ENCODE results near the gene SLC66A1.

Gene SLC66A1

DNA sequence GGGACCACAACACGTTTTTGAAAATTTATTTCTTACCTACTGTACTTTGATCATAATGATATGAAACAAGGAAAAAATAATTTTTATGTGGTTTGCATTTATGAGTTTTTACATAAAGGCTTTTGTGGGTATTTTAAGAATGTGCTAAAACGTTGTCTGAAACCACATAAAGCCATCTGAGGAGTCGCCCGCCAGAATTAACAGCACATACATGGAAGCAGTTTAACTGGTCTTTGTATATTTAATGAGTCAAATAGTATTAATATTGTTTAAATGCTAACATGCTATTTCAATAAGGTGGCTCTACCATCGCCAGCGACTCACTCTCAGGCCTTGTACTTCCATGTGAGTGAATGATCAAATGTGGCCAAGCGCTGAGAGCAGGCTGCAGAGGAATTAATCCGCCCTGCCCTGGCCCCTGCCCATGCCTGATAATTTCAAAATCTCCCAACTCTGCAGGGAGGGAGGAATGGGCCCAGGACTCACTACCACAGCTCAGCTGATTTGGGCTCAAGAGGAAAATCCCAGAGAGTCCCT, 49.6 kb downstream of the SLC66A1 start:
- peak; percentile 17; the same call in 1 of the 2 replicates for TF ChIP-seq EZH2phosphoT487 (IDR thresholded peaks at IDR 0.05; ENCODE audit: borderline replicate concordance)
- TF ChIP-seq, protein P1, sequence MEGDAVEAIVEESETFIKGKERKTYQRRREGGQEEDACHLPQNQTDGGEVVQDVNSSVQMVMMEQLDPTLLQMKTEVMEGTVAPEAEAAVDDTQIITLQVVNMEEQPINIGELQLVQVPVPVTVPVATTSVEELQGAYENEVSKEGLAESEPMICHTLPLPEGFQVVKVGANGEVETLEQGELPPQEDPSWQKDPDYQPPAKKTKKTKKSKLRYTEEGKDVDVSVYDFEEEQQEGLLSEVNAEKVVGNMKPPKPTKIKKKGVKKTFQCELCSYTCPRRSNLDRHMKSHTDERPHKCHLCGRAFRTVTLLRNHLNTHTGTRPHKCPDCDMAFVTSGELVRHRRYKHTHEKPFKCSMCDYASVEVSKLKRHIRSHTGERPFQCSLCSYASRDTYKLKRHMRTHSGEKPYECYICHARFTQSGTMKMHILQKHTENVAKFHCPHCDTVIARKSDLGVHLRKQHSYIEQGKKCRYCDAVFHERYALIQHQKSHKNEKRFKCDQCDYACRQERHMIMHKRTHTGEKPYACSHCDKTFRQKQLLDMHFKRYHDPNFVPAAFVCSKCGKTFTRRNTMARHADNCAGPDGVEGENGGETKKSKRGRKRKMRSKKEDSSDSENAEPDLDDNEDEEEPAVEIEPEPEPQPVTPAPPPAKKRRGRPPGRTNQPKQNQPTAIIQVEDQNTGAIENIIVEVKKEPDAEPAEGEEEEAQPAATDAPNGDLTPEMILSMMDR (conservative IDR thresholded peaks at IDR 0.05; ENCODE audit: low read length) = no peak
- no peak overlapping the region for H3K4me3 ChIP-seq (ENCODE audit: low read length, poor library complexity, severe bottlenecking)
- H3K4me2 ChIP-seq (ENCODE audit: low read depth, low read length, poor library complexity, severe bottlenecking) = no peak overlapping the region
- H4K20me1 ChIP-seq (ENCODE audit: insufficient read depth, low read length, poor library complexity, severe bottlenecking) = peaks cover 57% of the 10 kb centered on the region
- no peaks in the 10 kb centered on the region for H3K4me1 ChIP-seq (ENCODE audit: insufficient read depth, low read length, poor library complexity, severe bottlenecking)
- H2AFZ ChIP-seq (ENCODE audit: low read length) = no peak overlapping the region
- H3K27me3 ChIP-seq (ENCODE audit: insufficient read depth, low read length, poor library complexity, severe bottlenecking) = no peaks in the 10 kb centered on the region
- no peaks in the 10 kb centered on the region for H3F3A ChIP-seq (ENCODE audit: low read depth)
- no peaks in the 10 kb centered on the region for H3K9me2 ChIP-seq (replicated peaks; ENCODE audit: low read depth, low read length)
- H3K9ac ChIP-seq (ENCODE audit: low read depth, low read length, poor library complexity, severe bottlenecking) = no peak overlapping the region
- H3K79me2 ChIP-seq (ENCODE audit: insufficient read depth, low read length) = peaks cover 35% of the 10 kb centered on the region; the same call in 1 of the 2 replicates
- no peaks in the 10 kb centered on the region for H3K9me3 ChIP-seq (ENCODE audit: insufficient read depth, low read depth, low read length)
- H3K36me3 ChIP-seq (ENCODE audit: insufficient read depth, low read length) = peaks cover 28% of the 10 kb centered on the region; the same call in 1 of the 2 replicates

DNA sequence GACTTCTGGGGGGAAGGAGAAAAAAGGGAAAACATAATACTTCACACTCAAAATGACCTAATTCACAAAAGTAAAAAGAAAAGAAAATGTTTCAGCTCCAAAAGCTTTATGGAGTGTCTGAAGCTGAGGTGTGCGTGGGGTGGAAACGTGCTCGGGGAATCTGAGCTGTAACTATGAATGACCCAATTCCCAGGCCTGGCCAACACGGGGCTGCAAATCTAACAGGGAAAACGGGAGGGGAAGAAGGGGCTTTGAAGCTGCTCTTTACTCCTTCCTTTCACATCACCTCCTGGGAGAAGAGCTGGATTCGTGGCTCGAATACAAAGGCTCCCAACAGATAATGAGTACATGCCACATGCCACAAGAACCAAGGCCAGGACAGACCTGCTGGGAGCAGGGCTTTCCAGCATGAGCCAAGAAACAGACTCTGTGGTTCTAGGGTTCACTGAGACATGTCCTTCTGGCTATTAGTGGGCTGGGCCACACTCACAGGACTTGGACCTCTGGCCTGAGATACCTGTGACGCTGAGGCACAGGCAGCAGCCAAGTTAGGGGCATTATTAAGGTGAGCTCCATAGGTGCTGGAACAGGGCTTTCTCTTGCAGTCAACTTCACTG, 51.5 kb downstream of the SLC66A1 start:
- H4K20me1 ChIP-seq (ENCODE audit: insufficient read depth, low read length, poor library complexity, severe bottlenecking) = peaks cover 51% of the 10 kb centered on the region
- TF ChIP-seq, protein P1 (conservative IDR thresholded peaks at IDR 0.05; ENCODE audit: low read length) = no peak
- no peak for TF ChIP-seq EZH2phosphoT487 (IDR thresholded peaks at IDR 0.05; ENCODE audit: borderline replicate concordance)
- H3K4me3 ChIP-seq (ENCODE audit: low read length, poor library complexity, severe bottlenecking) = no peak overlapping the region
- no peaks in the 10 kb centered on the region for H3K9me3 ChIP-seq (ENCODE audit: insufficient read depth, low read depth, low read length)
- H3K79me2 ChIP-seq (ENCODE audit: insufficient read depth, low read length) = peaks cover 39% of the 10 kb centered on the region; the same call in 1 of the 2 replicates
- no peak overlapping the region for H2AFZ ChIP-seq (ENCODE audit: low read length)
- H3K9me2 ChIP-seq (replicated peaks; ENCODE audit: low read depth, low read length) = no peaks in the 10 kb centered on the region
- H3F3A ChIP-seq (ENCODE audit: low read depth) = no peaks in the 10 kb centered on the region
- H3K27me3 ChIP-seq (ENCODE audit: insufficient read depth, low read length, poor library complexity, severe bottlenecking) = no peaks in the 10 kb centered on the region
- no peak overlapping the region for H3K4me2 ChIP-seq (ENCODE audit: low read depth, low read length, poor library complexity, severe bottlenecking)
- H3K9ac ChIP-seq (ENCODE audit: low read depth, low read length, poor library complexity, severe bottlenecking) = no peak overlapping the region
- H3K36me3 ChIP-seq (ENCODE audit: insufficient read depth, low read length) = peaks cover 17% of the 10 kb centered on the region; the same call in 1 of the 2 replicates
- H3K4me1 ChIP-seq (ENCODE audit: insufficient read depth, low read length, poor library complexity, severe bottlenecking) = no peaks in the 10 kb centered on the region

DNA sequence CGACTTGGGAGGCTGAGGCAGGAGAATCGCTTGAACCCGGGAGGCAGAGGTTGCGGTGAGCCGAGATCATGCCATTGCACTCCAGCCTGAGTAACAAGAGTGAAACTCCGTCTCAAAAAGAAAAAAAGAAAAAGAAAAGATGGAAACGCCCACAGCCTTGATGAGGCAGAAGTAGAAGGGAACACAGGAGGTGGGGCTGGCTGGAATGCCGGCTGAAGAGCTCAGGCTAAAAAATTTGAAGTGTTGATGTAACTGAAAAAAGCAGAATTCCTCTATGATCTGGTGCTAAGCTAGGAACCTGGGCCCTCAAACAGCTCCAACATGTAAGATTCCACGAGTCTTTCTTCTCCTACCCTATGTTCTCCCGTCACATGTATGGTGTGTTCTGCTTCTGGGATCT, 53.6 kb downstream of the SLC66A1 start:
- H3K4me1 ChIP-seq (ENCODE audit: insufficient read depth, low read length, poor library complexity, severe bottlenecking) = no peaks in the 10 kb centered on the region
- peaks cover 45% of the 10 kb centered on the region for H4K20me1 ChIP-seq (ENCODE audit: insufficient read depth, low read length, poor library complexity, severe bottlenecking)
- no peak overlapping the region for H2AFZ ChIP-seq (ENCODE audit: low read length)
- H3F3A ChIP-seq (ENCODE audit: low read depth) = no peaks in the 10 kb centered on the region
- H3K9ac ChIP-seq (ENCODE audit: low read depth, low read length, poor library complexity, severe bottlenecking) = no peak overlapping the region
- H3K27me3 ChIP-seq (ENCODE audit: insufficient read depth, low read length, poor library complexity, severe bottlenecking) = no peaks in the 10 kb centered on the region
- TF ChIP-seq, protein P1 (conservative IDR thresholded peaks at IDR 0.05; ENCODE audit: low read length) = no peak
- TF ChIP-seq EZH2phosphoT487 (IDR thresholded peaks at IDR 0.05; ENCODE audit: borderline replicate concordance) = no peak
- H3K36me3 ChIP-seq (ENCODE audit: insufficient read depth, low read length) = peaks cover 8% of the 10 kb centered on the region; the same call in 1 of the 2 replicates
- peaks cover 32% of the 10 kb centered on the region; the same call in 1 of the 2 replicates for H3K79me2 ChIP-seq (ENCODE audit: insufficient read depth, low read length)
- no peak overlapping the region for H3K4me2 ChIP-seq (ENCODE audit: low read depth, low read length, poor library complexity, severe bottlenecking)
- H3K9me3 ChIP-seq (ENCODE audit: insufficient read depth, low read depth, low read length) = no peaks in the 10 kb centered on the region
- H3K9me2 ChIP-seq (replicated peaks; ENCODE audit: low read depth, low read length) = no peaks in the 10 kb centered on the region
- H3K4me3 ChIP-seq (ENCODE audit: low read length, poor library complexity, severe bottlenecking) = no peak overlapping the region

Data from Loucy (cell line).